Parathyroid adenoma (tissue), 2 donors: Measurements from ENCODE around the gene NANOS2.

Experiments used
- H2AFZ ChIP-seq: fragments of 300-600 bp; sonication (generic); one replicate; pipeline ENCODE4 v1.7.0; 2017; ENCODE audit warnings: antibody characterized with exemption, mild to moderate bottlenecking
- H3K27ac ChIP-seq: fragments of 300-600 bp; sonication (generic); one replicate; pipeline ENCODE4 v1.7.0; 2017
- H3K27me3 ChIP-seq: fragments of 300-600 bp; sonication (generic); one replicate; pipeline ENCODE4 v1.7.0; 2017; ENCODE audit warnings: low read length; ENCODE audit not compliant: control insufficient read depth, insufficient read depth
- H3K36me3 ChIP-seq: fragments of 300-600 bp; sonication (generic); one replicate; pipeline ENCODE4 v1.7.0; 2017; ENCODE audit warnings: low read length; ENCODE audit not compliant: control insufficient read depth, insufficient read depth
- H3K4me1 ChIP-seq: fragments of 300-600 bp; sonication (generic); one replicate; pipeline ENCODE4 v1.7.0; 2017; ENCODE audit warnings: control low read depth
- H3K4me2 ChIP-seq: fragments of 300-600 bp; sonication (generic); one replicate; pipeline ENCODE4 v1.7.0; 2017; ENCODE audit warnings: low read length
- H3K4me3 ChIP-seq: fragments of 300-600 bp; sonication (generic); one replicate; pipeline ENCODE4 v1.7.0; 2017; ENCODE audit warnings: low read depth, low read length
- H3K79me2 ChIP-seq: fragments of 300-600 bp; sonication (generic); one replicate; pipeline ENCODE4 v1.7.0; 2017; ENCODE audit warnings: control low read depth
- H3K9ac ChIP-seq: fragments of 300-600 bp; sonication (generic); one replicate; pipeline ENCODE4 v1.7.0; 2017; ENCODE audit warnings: mild to moderate bottlenecking
- H3K9me3 ChIP-seq: fragments of 300-600 bp; sonication (generic); one replicate; pipeline ENCODE4 v1.7.0; 2017; ENCODE audit warnings: low read length; ENCODE audit not compliant: control insufficient read depth
- CTCF ChIP-seq: fragments of 300-600 bp; sonication (generic); IDR thresholded peaks from one replicate; pipeline ENCODE4 v1.7.0; 2017; ENCODE audit warnings: antibody characterized with exemption, mild to moderate bottlenecking
- donor health status: primary hyperparathyroidism.

NANOS2 gene

GRCh38 chr19:45879055-45879454, 35.5 kb downstream of the NANOS2 start:
- H3K79me2 ChIP-seq: peaks cover 2% of the 10 kb centered on the region
- H3K27ac ChIP-seq: no peak overlapping the region
- no peak overlapping the region for H3K4me3 ChIP-seq
- H3K4me1 ChIP-seq: peaks cover 9% of the 10 kb centered on the region
- no peak overlapping the region for H3K4me2 ChIP-seq
- TF ChIP-seq CTCF: no peak
- no peaks in the 10 kb centered on the region for H3K9me3 ChIP-seq
- no peaks in the 10 kb centered on the region for H3K36me3 ChIP-seq
- H3K27me3 ChIP-seq: no peaks in the 10 kb centered on the region
- no peak overlapping the region for H3K9ac ChIP-seq
- H2AFZ ChIP-seq: no peak overlapping the region

GRCh38 chr19:45878043-45878794, 36.4 kb downstream of the NANOS2 start:
- no peaks in the 10 kb centered on the region for H3K27me3 ChIP-seq
- peaks cover 8% of the 10 kb centered on the region for H3K4me1 ChIP-seq
- H3K4me2 ChIP-seq: no peak overlapping the region
- H3K79me2 ChIP-seq: peaks cover 1% of the 10 kb centered on the region
- H3K27ac ChIP-seq: no peak overlapping the region
- H3K9ac ChIP-seq: no peak overlapping the region
- no peaks in the 10 kb centered on the region for H3K36me3 ChIP-seq
- H2AFZ ChIP-seq: no peak overlapping the region
- no peak overlapping the region for H3K4me3 ChIP-seq
- H3K9me3 ChIP-seq: no peaks in the 10 kb centered on the region
- no peak for TF ChIP-seq CTCF

GRCh38 chr19:45876411-45877197, 38.0 kb downstream of the NANOS2 start:
- H3K79me2 ChIP-seq: no peaks in the 10 kb centered on the region
- H3K4me2 ChIP-seq: no peak overlapping the region
- peak overlapping the region; percentile 39 for H3K27ac ChIP-seq
- H3K36me3 ChIP-seq: no peaks in the 10 kb centered on the region
- H3K9me3 ChIP-seq: no peaks in the 10 kb centered on the region
- H3K4me1 ChIP-seq: no peaks in the 10 kb centered on the region
- no peak overlapping the region for H3K4me3 ChIP-seq
- peak overlapping the region; percentile 62 for H2AFZ ChIP-seq
- no peak for TF ChIP-seq CTCF
- no peaks in the 10 kb centered on the region for H3K27me3 ChIP-seq
- no peak overlapping the region for H3K9ac ChIP-seq

GRCh38 chr19:45876161-45876410, 38.5 kb downstream of the NANOS2 start:
- no peak overlapping the region for H3K27ac ChIP-seq
- H3K27me3 ChIP-seq: no peaks in the 10 kb centered on the region
- no peaks in the 10 kb centered on the region for H3K79me2 ChIP-seq
- no peak overlapping the region for H3K4me2 ChIP-seq
- H3K4me3 ChIP-seq: no peak overlapping the region
- TF ChIP-seq CTCF: no peak
- no peak overlapping the region for H3K9ac ChIP-seq
- H3K36me3 ChIP-seq: no peaks in the 10 kb centered on the region
- no peaks in the 10 kb centered on the region for H3K4me1 ChIP-seq
- no peak overlapping the region for H2AFZ ChIP-seq
- H3K9me3 ChIP-seq: no peaks in the 10 kb centered on the region

GRCh38 chr19:45874620-45874966, 40.0 kb downstream of the NANOS2 start:
- Histone ChIP-seq H3K4me3 (no peak overlapping the region), H3K79me2 (no peaks in the 10 kb centered on the region), H2AFZ (no peak overlapping the region), H3K27ac (no peak overlapping the region), H3K9ac (no peak overlapping the region), H3K36me3 (no peaks in the 10 kb centered on the region), H3K27me3 (no peaks in the 10 kb centered on the region), H3K9me3 (no peaks in the 10 kb centered on the region), H3K4me1 (no peaks in the 10 kb centered on the region), H3K4me2 (no peak overlapping the region)
- TF ChIP-seq CTCF: no peak
